GM10266 (cell line): Measurements from ENCODE around the gene HYAL1.

Source experiments
- DNase-seq: peaks from one replicate; pipeline ENCODE4 v3.0.0; 2012; ENCODE audit errors: extremely low spot score
- TF ChIP-seq, protein P1 (sequence below): IDR thresholded peaks from 2 replicates; pipeline ENCODE4 v1.5.1; 2012; ENCODE audit warnings: mild to moderate bottlenecking, low read depth; ENCODE audit not compliant: control insufficient read depth, insufficient read depth; ENCODE audit errors: missing control alignments

HYAL1 gene

DNA sequence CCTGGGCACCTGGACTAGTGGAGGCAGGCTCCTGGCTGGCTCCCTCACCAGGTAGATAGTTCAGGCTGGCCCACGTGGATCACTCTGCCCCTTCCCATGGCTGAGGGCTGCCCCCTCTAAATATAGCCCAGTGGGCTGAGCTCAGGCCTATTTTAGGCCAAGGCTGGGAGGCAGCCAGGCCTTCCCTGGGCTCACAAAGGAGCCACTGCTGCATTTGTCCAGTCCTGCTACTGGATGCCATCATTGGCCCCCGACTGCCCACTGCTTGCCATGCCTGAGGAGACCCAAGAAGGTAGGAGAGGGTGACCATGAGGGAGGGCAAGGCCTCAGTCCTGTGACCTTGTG lies 24.5 kb downstream of the HYAL1 start, which contains the start of gene LSMEM2:
LSMEM2 (plus strand) TSS at position 208 of the 345 bp plus-strand sequence; CDS start at position 235, 27 bp downstream.
- no peak for DNase-seq
- TF ChIP-seq, protein P1, sequence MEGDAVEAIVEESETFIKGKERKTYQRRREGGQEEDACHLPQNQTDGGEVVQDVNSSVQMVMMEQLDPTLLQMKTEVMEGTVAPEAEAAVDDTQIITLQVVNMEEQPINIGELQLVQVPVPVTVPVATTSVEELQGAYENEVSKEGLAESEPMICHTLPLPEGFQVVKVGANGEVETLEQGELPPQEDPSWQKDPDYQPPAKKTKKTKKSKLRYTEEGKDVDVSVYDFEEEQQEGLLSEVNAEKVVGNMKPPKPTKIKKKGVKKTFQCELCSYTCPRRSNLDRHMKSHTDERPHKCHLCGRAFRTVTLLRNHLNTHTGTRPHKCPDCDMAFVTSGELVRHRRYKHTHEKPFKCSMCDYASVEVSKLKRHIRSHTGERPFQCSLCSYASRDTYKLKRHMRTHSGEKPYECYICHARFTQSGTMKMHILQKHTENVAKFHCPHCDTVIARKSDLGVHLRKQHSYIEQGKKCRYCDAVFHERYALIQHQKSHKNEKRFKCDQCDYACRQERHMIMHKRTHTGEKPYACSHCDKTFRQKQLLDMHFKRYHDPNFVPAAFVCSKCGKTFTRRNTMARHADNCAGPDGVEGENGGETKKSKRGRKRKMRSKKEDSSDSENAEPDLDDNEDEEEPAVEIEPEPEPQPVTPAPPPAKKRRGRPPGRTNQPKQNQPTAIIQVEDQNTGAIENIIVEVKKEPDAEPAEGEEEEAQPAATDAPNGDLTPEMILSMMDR = no peak

DNA sequence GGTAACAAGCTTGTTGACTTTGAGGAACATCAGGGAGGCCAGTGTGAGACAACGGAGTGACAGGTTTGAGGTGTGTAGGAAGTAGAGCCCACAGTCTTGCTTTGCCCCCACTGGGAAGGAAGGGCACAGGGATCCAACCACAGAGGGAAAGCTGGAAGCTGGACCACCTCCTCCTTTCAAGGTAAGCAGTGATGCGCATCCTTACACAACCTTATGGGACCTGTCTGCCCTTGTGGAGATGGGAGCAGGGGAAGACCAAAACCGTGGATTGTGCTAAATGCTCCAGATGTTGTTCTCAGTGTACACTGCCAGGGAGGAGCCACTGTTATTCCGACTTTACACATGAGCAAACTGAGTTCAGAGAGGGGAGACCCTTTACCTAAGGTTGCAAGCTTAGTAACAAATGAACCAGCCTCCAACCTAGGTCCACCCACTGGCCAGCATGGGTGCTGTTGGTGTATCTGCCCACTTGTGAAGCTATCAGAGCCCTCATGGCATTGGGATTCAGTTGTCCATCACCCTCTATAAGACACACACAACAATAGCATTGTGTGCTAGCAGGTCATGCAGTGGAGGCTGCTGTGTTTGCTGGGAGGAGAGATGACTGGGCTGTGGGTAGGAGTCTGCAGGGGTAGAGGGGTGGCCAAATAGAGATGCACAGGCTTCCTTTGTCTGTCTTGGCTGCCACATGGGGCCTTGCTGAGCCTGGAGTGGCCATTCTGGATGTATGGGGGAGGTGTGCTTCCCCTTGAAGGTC lies 25.1 kb downstream of the HYAL1 start:
- TF ChIP-seq, protein P1 = no peak
- no peak for DNase-seq

DNA sequence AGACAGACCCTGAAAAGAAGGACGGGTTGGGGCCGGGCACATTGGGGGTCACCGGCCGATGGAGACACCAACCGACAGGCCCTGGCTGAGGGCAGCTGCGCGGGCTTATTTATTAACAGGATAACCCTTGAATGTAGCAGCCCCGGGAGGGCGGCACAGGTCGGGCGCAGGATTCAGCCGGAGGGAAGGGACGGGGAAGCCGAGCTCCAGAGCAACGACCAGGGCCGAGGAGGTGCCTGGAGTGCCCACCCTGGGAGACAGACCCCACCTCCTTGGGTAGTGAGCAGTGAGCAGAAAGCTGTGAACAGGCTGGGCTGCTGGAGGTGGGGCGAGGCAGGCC lies 26.6 kb downstream of the HYAL1 start:
- DNase-seq = no peak
- TF ChIP-seq, protein P1 = no peak

DNA sequence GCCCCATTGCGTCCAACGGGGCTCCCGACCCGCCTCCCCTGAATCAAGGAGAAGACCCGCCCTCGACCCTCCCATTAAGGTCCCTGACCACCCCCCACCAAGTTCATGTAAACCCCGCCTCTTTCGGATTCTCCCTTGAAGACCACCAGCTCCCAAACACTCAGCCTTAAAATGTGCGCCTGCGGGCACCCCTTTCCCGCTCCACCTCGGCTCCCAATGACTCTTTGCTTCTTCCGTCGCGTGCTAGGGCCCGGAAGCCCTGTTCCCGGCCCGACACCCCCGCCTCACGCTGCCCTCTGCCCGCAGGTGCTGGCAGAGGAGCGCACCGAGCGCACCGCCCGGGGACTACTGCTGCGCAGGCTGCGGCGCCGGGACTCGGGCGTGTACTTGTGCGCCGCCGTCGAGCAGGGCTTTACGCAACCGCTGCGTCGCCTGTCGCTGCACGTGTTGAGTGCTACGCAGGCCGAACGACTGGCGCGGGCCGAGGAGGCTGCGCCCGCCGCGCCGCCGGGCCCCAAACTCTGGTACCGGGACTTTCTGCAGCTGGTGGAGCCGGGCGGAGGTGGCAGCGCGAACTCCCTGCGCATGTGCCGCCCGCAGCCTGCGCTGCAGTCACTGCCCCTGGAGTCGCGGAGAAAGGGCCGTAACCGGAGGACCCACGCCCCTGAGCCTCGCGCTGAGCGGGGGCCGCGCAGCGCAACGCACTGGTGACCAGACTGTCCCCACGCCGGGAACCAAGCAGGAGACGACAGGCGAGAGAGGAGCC lies 27.2 kb downstream of the HYAL1 start:
- TF ChIP-seq, protein P1 = no peak
- DNase-seq = no peak

DNA sequence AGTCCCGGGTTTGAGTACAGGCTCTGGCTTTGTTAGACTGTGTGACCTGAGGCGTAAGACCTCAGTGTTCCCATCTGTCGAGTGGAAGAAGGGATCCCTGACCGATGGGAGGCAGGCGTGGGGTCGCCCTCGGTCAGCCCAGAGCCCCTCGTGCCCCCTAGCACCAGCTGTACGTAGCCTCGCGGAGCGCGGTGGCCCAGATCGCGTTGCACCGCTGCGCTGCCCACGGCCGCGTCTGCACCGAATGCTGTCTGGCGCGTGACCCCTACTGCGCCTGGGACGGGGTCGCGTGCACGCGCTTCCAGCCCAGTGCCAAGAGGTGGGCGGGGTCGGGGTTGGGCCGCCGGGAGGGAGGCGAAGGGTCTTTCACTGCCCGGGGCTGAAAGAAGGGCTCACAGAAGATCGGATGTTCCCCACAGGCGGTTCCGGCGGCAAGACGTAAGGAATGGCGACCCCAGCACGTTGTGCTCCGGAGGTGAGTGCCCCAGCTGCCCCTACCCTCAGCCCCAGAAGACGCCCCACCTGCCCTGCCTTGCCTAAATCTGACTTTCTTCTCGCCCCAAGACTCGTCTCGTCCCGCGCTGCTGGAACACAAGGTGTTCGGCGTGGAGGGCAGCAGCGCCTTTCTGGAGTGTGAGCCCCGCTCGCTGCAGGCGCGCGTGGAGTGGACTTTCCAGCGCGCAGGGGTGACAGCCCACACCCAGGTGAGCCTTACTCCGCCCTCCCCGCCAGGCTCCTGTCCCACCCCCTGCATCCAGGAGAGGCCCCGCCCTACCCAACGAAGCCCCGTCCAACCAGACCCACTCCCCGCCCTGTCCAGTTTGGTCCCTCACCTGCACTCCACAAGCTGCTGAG lies 28.0 kb downstream of the HYAL1 start:
- DNase-seq = no peak
- TF ChIP-seq, protein P1 = no peak

DNA sequence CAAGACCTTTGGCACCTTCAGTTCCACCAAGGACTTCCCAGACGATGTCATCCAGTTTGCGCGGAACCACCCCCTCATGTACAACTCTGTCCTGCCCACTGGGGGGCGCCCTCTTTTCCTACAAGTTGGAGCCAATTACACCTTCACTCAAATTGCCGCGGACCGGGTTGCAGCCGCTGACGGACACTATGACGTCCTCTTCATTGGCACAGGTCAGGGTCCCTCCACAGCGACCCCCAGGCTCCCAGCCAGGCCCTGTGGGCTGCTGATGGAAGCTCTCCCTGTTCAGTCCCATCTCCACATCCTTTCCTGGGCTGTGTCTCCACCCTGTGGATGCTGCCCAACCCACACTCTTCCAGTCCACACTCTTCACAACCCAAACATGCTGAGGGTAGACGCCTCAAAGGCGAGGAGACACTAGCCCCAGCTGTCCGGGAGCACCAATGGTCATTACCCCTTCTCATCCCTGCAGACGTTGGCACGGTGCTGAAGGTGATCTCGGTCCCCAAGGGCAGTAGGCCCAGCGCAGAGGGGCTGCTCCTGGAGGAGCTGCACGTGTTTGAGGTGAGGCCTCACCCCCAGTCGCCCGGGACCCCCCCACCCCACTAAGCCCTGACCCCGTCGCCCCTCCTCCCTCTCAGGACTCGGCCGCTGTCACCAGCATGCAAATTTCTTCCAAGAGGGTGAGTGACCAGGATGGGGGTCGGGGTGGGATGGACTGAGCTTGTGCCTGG lies 28.8 kb downstream of the HYAL1 start:
- DNase-seq = peak; percentile 88
- TF ChIP-seq, protein P1 = peak; percentile 72
